Ovary (tissue), 3 donors: ENCODE results near the gene XKR7.

Source experiments
- EP300 ChIP-seq: sonication (generic); formaldehyde crosslinking; IDR thresholded peaks from one replicate; pipeline ENCODE4 v1.6.1; 2017; ENCODE audit warnings: antibody characterized with exemption
- TF ChIP-seq, protein P1 (sequence below), 3 donors: fragments of 450-650 bp in 2 of 3; fragments of 200-600 bp in 1 of 3; IDR thresholded peaks; one replicate each; pipeline versions ENCODE4 v1.5.1 to v1.8.0; 2016 to 2022; ENCODE audit warnings: antibody characterized with exemption in 3 of 3, mild to moderate bottlenecking in 1 of 3
- donor health status: DM: no; HTN: no; CAD: no.

DNA sequence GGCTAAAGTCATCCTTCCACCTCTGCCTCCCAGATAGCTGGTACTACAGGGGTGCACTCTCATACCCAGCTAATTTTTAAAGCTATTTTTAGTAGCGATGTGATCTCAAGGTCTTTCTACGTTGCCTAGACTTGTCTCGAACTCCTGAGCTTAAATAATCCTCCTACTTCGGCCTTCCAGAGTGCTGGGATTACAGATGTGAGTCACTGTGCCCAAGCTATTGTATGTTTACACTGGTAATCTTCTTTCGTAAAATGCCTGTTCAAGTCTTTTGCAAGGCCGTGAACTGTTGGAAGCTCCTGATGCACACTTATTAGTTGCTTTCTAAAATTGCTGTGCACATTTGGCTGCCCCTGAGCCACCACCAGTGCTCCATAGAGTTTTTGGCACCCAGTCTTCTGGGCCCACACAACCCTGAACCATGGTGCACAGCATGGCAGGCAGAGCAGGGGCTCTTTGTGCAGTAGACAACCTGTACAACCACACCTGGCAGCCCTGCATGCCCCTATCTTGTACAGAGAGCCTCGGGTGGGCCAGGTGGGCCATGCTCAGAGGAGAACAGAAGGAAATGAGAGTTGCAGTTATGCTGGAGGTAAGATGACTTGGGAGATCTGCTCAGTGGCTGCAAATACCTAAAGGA is 49.4 kb upstream of the XKR7 start:
- TF ChIP-seq, protein P1, sequence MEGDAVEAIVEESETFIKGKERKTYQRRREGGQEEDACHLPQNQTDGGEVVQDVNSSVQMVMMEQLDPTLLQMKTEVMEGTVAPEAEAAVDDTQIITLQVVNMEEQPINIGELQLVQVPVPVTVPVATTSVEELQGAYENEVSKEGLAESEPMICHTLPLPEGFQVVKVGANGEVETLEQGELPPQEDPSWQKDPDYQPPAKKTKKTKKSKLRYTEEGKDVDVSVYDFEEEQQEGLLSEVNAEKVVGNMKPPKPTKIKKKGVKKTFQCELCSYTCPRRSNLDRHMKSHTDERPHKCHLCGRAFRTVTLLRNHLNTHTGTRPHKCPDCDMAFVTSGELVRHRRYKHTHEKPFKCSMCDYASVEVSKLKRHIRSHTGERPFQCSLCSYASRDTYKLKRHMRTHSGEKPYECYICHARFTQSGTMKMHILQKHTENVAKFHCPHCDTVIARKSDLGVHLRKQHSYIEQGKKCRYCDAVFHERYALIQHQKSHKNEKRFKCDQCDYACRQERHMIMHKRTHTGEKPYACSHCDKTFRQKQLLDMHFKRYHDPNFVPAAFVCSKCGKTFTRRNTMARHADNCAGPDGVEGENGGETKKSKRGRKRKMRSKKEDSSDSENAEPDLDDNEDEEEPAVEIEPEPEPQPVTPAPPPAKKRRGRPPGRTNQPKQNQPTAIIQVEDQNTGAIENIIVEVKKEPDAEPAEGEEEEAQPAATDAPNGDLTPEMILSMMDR (IDR thresholded peaks at IDR 0.05) = no peak
- TF ChIP-seq EP300 = no peak
